ENCODE data around the gene MFSD6.

- TF ChIP-seq CTCF (conservative IDR thresholded peaks at IDR 0.05 in 1 of 2, IDR thresholded peaks at IDR 0.05 in 1 of 2; ENCODE audit: low read depth in 1 of 2, low read length in 2 of 2), result no peak
- no peak for TF ChIP-seq EZH2 (IDR thresholded peaks at IDR 0.05; ENCODE audit: low read length, missing control alignments)
Observed at GRCh38 chr2:190432567-190433231, 24.5 kb downstream of the MFSD6 start.
